KMS-11 (cell line): ENCODE results near the gene GRK4.
"Not testable (repeated sequence)": the region's sequence is repeated elsewhere in the genome, so short reads cannot be mapped to it uniquely, and the experiment has no call there.

Experiments used
- H2AFZ ChIP-seq: fragments of 200-600 bp; sonication (generic); 2 replicates; pipeline ENCODE4 v1.6.1; 2016; ENCODE audit warnings: antibody characterized with exemption, mixed run types, low read depth
- H3K27ac ChIP-seq: fragments of 200-600 bp; sonication (generic); 2 replicates; pipeline ENCODE4 v1.6.1; 2016; ENCODE audit warnings: mild to moderate bottlenecking, mixed run types
- H3K27me3 ChIP-seq: fragments of 200-600 bp; sonication (generic); 2 replicates; pipeline ENCODE4 v1.6.1; 2017; ENCODE audit warnings: mild to moderate bottlenecking, low read depth, mixed run types, moderate library complexity; ENCODE audit not compliant: insufficient read depth
- H3K36me3 ChIP-seq: fragments of 200-600 bp; sonication (generic); 2 replicates; pipeline ENCODE4 v1.6.1; 2017; ENCODE audit warnings: mild to moderate bottlenecking, mixed run types; ENCODE audit not compliant: insufficient read depth
- H3K4me1 ChIP-seq: fragments of 200-600 bp; sonication (generic); 2 replicates; pipeline ENCODE4 v1.6.1; 2016; ENCODE audit warnings: mild to moderate bottlenecking, low read depth, mixed run types; ENCODE audit not compliant: poor library complexity, severe bottlenecking
- H3K4me2 ChIP-seq: fragments of 200-600 bp; sonication (generic); 2 replicates; pipeline ENCODE4 v1.7.0; 2016; ENCODE audit warnings: mild to moderate bottlenecking, mixed run types
- H3K4me3 ChIP-seq: fragments of 200-600 bp; sonication (generic); IDR thresholded peaks from 2 replicates; pipeline ENCODE4 v1.6.1; 2017; ENCODE audit warnings: low read depth, low read length, mixed read lengths; ENCODE audit not compliant: insufficient read depth
- H3K79me2 ChIP-seq: fragments of 200-600 bp; sonication (generic); 2 replicates; pipeline ENCODE4 v1.6.1; 2016; ENCODE audit warnings: low read depth, mixed run types; ENCODE audit not compliant: insufficient read depth
- H3K9ac ChIP-seq: fragments of 200-600 bp; sonication (generic); 2 replicates; pipeline ENCODE4 v1.6.1; 2016; ENCODE audit warnings: mild to moderate bottlenecking, mixed run types
- H4K20me1 ChIP-seq: fragments of 200-600 bp; sonication (generic); 2 replicates; pipeline ENCODE4 v1.6.1; 2016; ENCODE audit warnings: mild to moderate bottlenecking, mixed run types; ENCODE audit not compliant: insufficient read depth
- CTCF ChIP-seq: fragments of 200-600 bp; sonication (generic); conservative IDR thresholded peaks from 2 replicates; pipeline ENCODE4 v1.6.1; 2017; ENCODE audit warnings: low read depth, mild to moderate bottlenecking, antibody characterized with exemption, low read length, moderate library complexity, mixed read lengths

Gene GRK4

GRCh38 chr4:2971275-2971674 is 7.9 kb downstream of the GRK4 start:
- H3K79me2 ChIP-seq: no peaks in the 10 kb centered on the region
- H3K36me3 ChIP-seq: no peaks in the 10 kb centered on the region
- H3K4me2 ChIP-seq: no peak overlapping the region
- no peak overlapping the region for H3K4me3 ChIP-seq
- no peaks in the 10 kb centered on the region for H4K20me1 ChIP-seq
- no peak overlapping the region for H2AFZ ChIP-seq
- H3K4me1 ChIP-seq: no peaks in the 10 kb centered on the region
- H3K27ac ChIP-seq: no peak overlapping the region
- TF ChIP-seq CTCF: no peak
- H3K27me3 ChIP-seq: no peaks in the 10 kb centered on the region
- no peak overlapping the region for H3K9ac ChIP-seq

GRCh38 chr4:2977211-2978088 is 14.1 kb downstream of the GRK4 start:
- no peaks in the 10 kb centered on the region for H3K4me1 ChIP-seq
- no peak for TF ChIP-seq CTCF
- no peaks in the 10 kb centered on the region for H3K36me3 ChIP-seq
- H3K27me3 ChIP-seq: no peaks in the 10 kb centered on the region
- H3K27ac ChIP-seq: no peak overlapping the region
- no peaks in the 10 kb centered on the region for H4K20me1 ChIP-seq
- no peak overlapping the region for H2AFZ ChIP-seq
- no peak overlapping the region for H3K9ac ChIP-seq
- H3K4me3 ChIP-seq: no peak overlapping the region
- H3K79me2 ChIP-seq: no peaks in the 10 kb centered on the region
- H3K4me2 ChIP-seq: no peak overlapping the region

GRCh38 chr4:2981256-2981819 is 18.0 kb downstream of the GRK4 start:
- H3K9ac ChIP-seq: no peak overlapping the region
- H2AFZ ChIP-seq: no peak overlapping the region
- no peak for TF ChIP-seq CTCF
- H3K79me2 ChIP-seq: no peaks in the 10 kb centered on the region
- H3K4me3 ChIP-seq: no peak overlapping the region
- no peaks in the 10 kb centered on the region for H3K4me1 ChIP-seq
- H3K27me3 ChIP-seq: no peaks in the 10 kb centered on the region
- no peak overlapping the region for H3K4me2 ChIP-seq
- H4K20me1 ChIP-seq: no peaks in the 10 kb centered on the region
- no peaks in the 10 kb centered on the region for H3K36me3 ChIP-seq
- H3K27ac ChIP-seq: no peak overlapping the region

- Histone ChIP-seq H2AFZ (no peak overlapping the region), H3K27ac (no peak overlapping the region), H3K9ac (no peak overlapping the region), H3K27me3 (no peaks in the 10 kb centered on the region), H3K4me2 (no peak overlapping the region), H4K20me1 (no peaks in the 10 kb centered on the region), H3K4me3 (no peak overlapping the region), H3K36me3 (no peaks in the 10 kb centered on the region), H3K4me1 (no peaks in the 10 kb centered on the region), H3K79me2 (no peaks in the 10 kb centered on the region)
- no peak for TF ChIP-seq CTCF
These were observed 18.6 kb downstream of the GRK4 start for GRCh38 chr4:2982012-2982411.

- not testable (repeated sequence) for H3K36me3 ChIP-seq, H3K4me1 ChIP-seq, H3K27me3 ChIP-seq, H3K79me2 ChIP-seq, H3K4me3 ChIP-seq, H2AFZ ChIP-seq, H3K4me2 ChIP-seq, H3K9ac ChIP-seq, H3K27ac ChIP-seq, H4K20me1 ChIP-seq
These were observed 20.3 kb downstream of the GRK4 start for GRCh38 chr4:2983715-2984114.
